CD14-positive monocyte (primary cell): ENCODE data around the gene ARHGAP35. TPM values are rescaled to one million over a fixed set of nuclear protein-coding genes. Genes with fewer than 3 reads are reported as not detected.

Experiments
- DNase-seq, 3 donors: peaks; one replicate each; pipeline ENCODE4 v3.0.0-alpha.2; 2011 to 2022
- H2AFZ ChIP-seq: 2 replicates; pipeline ENCODE4 v1.6.0; 2012; ENCODE audit warnings: mild to moderate bottlenecking, low read depth, low read length, inconsistent platforms; ENCODE audit not compliant: insufficient read depth, poor library complexity, severe bottlenecking
- H3K27ac ChIP-seq, 2 donors: 1 replicate in 1 of 2; 2 replicates in 1 of 2; pipeline ENCODE4 v1.5.1; 2012 to 2013; ENCODE audit warnings: low read length in 2 of 2, control low read depth in 1 of 2, inconsistent platforms in 1 of 2, low read depth in 1 of 2, mild to moderate bottlenecking in 1 of 2
- H3K27me3 ChIP-seq, 2 donors: one replicate each; pipeline versions ENCODE4 v1.6.0 to v1.6.1; 2011 to 2013; ENCODE audit warnings: low read length in 2 of 2; ENCODE audit not compliant: control insufficient read depth in 2 of 2, insufficient read depth in 2 of 2
- H3K36me3 ChIP-seq, 2 donors: replicated peaks in 1 of 2; 1 replicate in 1 of 2; 2 replicates in 1 of 2; pipeline versions ENCODE4 v1.5.1 to v1.6.1; 2012 to 2013; ENCODE audit warnings: low read length in 2 of 2, control low read depth in 1 of 2, inconsistent platforms in 1 of 2, mild to moderate bottlenecking in 1 of 2; ENCODE audit not compliant: insufficient read depth in 2 of 2, control insufficient read depth in 1 of 2
- H3K4me1 ChIP-seq, 2 donors: 1 replicate in 1 of 2; 2 replicates in 1 of 2; pipeline versions ENCODE4 v1.5.1 to v1.6.1; 2012 to 2013; ENCODE audit warnings: low read length in 2 of 2, control low read depth in 1 of 2, inconsistent platforms in 1 of 2, mild to moderate bottlenecking in 1 of 2, moderate library complexity in 1 of 2; ENCODE audit not compliant: insufficient read depth in 2 of 2, control insufficient read depth in 1 of 2
- H3K4me2 ChIP-seq: replicated peaks from 2 replicates; pipeline ENCODE3; 2012; ENCODE audit warnings: low read length, moderate library complexity, mild to moderate bottlenecking; ENCODE audit not compliant: poor library complexity, severe bottlenecking; ENCODE audit errors: extremely low read depth
- H3K4me3 ChIP-seq, 3 experiments: fragments of 200-600 bp in 1 of 3; sonication (generic) in 1 of 3; replicated peaks in 1 of 3; 1 replicate in 2 of 3; 2 replicates in 1 of 3; pipeline ENCODE4 v1.5.1; 2011 to 2013; ENCODE audit warnings: low read length in 3 of 3, mild to moderate bottlenecking in 3 of 3, control low read depth in 2 of 3, low read depth in 2 of 3, inconsistent platforms in 1 of 3, moderate library complexity in 1 of 3
- H3K79me2 ChIP-seq: 2 replicates; pipeline ENCODE4 v1.6.0; 2012; ENCODE audit warnings: mild to moderate bottlenecking, control low read depth, inconsistent platforms, low read length, moderate library complexity; ENCODE audit not compliant: insufficient read depth
- H3K9ac ChIP-seq: 2 replicates; pipeline ENCODE4 v1.6.0; 2017; ENCODE audit warnings: low read length, mild to moderate bottlenecking; ENCODE audit not compliant: insufficient read depth, poor library complexity, severe bottlenecking
- H3K9me3 ChIP-seq, 2 donors: replicated peaks in 1 of 2; 1 replicate in 1 of 2; 2 replicates in 1 of 2; pipeline versions ENCODE4 v1.5.1 to v1.6.1; 2012 to 2013; ENCODE audit warnings: low read length in 2 of 2, control low read depth in 1 of 2; ENCODE audit not compliant: control insufficient read depth in 1 of 2, insufficient read depth in 1 of 2
- H4K20me1 ChIP-seq: 2 replicates; pipeline ENCODE4 v1.6.0; 2012; ENCODE audit warnings: mild to moderate bottlenecking, low read length, control low read depth, moderate library complexity; ENCODE audit not compliant: insufficient read depth
- H3K27ac Mint-ChIP-seq, 7 donors: one replicate each; pipeline ENCODE4 v1.8.0; 2020; ENCODE audit warnings: mild to moderate bottlenecking in 7 of 7, mixed read lengths in 7 of 7, moderate library complexity in 6 of 7, inconsistent platforms in 2 of 7
- H3K27me3 Mint-ChIP-seq, 3 donors: one replicate each; pipeline ENCODE4 v1.8.0; 2021 to 2022; ENCODE audit warnings: low read depth in 3 of 3, mild to moderate bottlenecking in 3 of 3, mixed read lengths in 3 of 3, moderate library complexity in 3 of 3, inconsistent platforms in 1 of 3
- H3K36me3 Mint-ChIP-seq, 2 donors: one replicate each; pipeline ENCODE4 v1.8.0; 2020; ENCODE audit warnings: mixed read lengths in 2 of 2, inconsistent platforms in 1 of 2, mild to moderate bottlenecking in 1 of 2
- H3K4me1 Mint-ChIP-seq: one replicate; pipeline ENCODE4 v1.8.0; 2020; ENCODE audit warnings: mild to moderate bottlenecking, mixed read lengths
- H3K4me3 Mint-ChIP-seq, 2 donors: one replicate each; pipeline ENCODE4 v1.8.0; 2020; ENCODE audit warnings: mild to moderate bottlenecking in 2 of 2, mixed read lengths in 2 of 2, moderate library complexity in 1 of 2
- H3K9me3 Mint-ChIP-seq, 7 donors: one replicate each; pipeline ENCODE4 v1.8.0; 2020 to 2022; ENCODE audit warnings: mixed read lengths in 7 of 7, mild to moderate bottlenecking in 6 of 7, moderate library complexity in 6 of 7, inconsistent platforms in 2 of 7
- CTCF ChIP-seq: fragments of 200-600 bp; IDR thresholded peaks from one replicate; pipeline ENCODE4 v1.8.0; 2022; ENCODE audit warnings: antibody characterized with exemption, mild to moderate bottlenecking
- WGBS: methylation state at CpG from one replicate; pipeline ENCODE4 v1.1.5; 2013; ENCODE audit warnings: missing lambda C conversion rate; ENCODE audit not compliant: insufficient coverage; 5-methylcytosine and 5-hydroxymethylcytosine counted together
- intact Hi-C, 2 donors: fragments of 100-400 bp; cut with micrococcal nuclease; formaldehyde crosslinking; loops; one replicate each; pipeline versions ENCODE4 v1.15.0 to v1.15.1; 2023
- polyA plus RNA-seq, 3 donors: library from polyadenylated mRNA; depleted of rRNA in 1 of 3; unstranded in 2 of 3; stranded (reverse) in 1 of 3; fragments of 300-500 nt in 2 of 3; fragments of >200 nt in 1 of 3; fragmentation: Illumina TruSeq in 2 of 3; gene quantifications; 1 replicate in 2 of 3; 2 replicates in 1 of 3; pipeline ENCODE4 v1.2.3, GENCODE V29; 2012 to 2021

The ARHGAP35 gene
- polyA plus RNA-seq, 3 donors = 1.5 to 7.6 (median 2.0) TPM

GRCh38 chr19:46847528-46847927 is 13.3 kb upstream of the ARHGAP35 start:
- Histone ChIP-seq H3K36me3 (peaks cover 18 to 34% of the 10 kb centered on the region in 2 donors), H4K20me1 (peaks cover 37% of the 10 kb centered on the region), H3K27me3 (no peaks in the 10 kb centered on the region), H3K9ac (no peak overlapping the region), H3K27ac (no peak overlapping the region), H2AFZ (no peak overlapping the region), H3K4me3 (no peak overlapping the region), H3K79me2 (peaks cover 47% of the 10 kb centered on the region), H3K4me2 (no peak overlapping the region), H3K4me1 (peaks cover 32 to 40% of the 10 kb centered on the region in 2 donors), H3K9me3 (no peaks in the 10 kb centered on the region)
- Mint-ChIP-seq H3K27ac (peak overlapping the region in 3 of 7 donors; percentile 10 to 80 (median 75)), H3K4me3 (no peak overlapping the region), H3K9me3 (peaks cover 0 to 1% (median 0%) of the 10 kb centered on the region in 7 donors), H3K4me1 (peaks cover 37% of the 10 kb centered on the region), H3K27me3 (peaks cover 0 to 3% (median 1%) of the 10 kb centered on the region in 3 donors), H3K36me3 (peaks cover 21 to 39% of the 10 kb centered on the region in 2 donors)
- no peak for DNase-seq
- intact Hi-C loops = no loop called here
- 91% methylated on average over 4 of the region's 11 CpGs for WGBS
- TF ChIP-seq CTCF = no peak

GRCh38 chr19:46848389-46848788 is 12.4 kb upstream of the ARHGAP35 start:
- H3K27ac ChIP-seq = no peak overlapping the region

More at GRCh38 chr19:46848389-46848788, 12.4 kb upstream of the ARHGAP35 start:
- Histone ChIP-seq H3K4me3 (no peak overlapping the region), H3K9me3 (no peaks in the 10 kb centered on the region), H3K4me1 (peaks cover 32 to 40% of the 10 kb centered on the region in 2 donors), H3K4me2 (no peak overlapping the region), H3K79me2 (peaks cover 44% of the 10 kb centered on the region), H3K36me3 (peaks cover 11 to 25% of the 10 kb centered on the region in 2 donors), H2AFZ (no peak overlapping the region), H3K27me3 (no peaks in the 10 kb centered on the region), H3K9ac (no peak overlapping the region), H4K20me1 (peaks cover 29% of the 10 kb centered on the region)
- H3K27ac Mint-ChIP-seq = peak overlapping the region in 3 of 7 donors; percentile 14 to 93 (median 71)
- H3K36me3 Mint-ChIP-seq = peaks cover 13 to 31% of the 10 kb centered on the region in 2 donors
- H3K9me3 Mint-ChIP-seq = peaks cover 0 to 1% (median 0%) of the 10 kb centered on the region in 7 donors
- H3K4me3 Mint-ChIP-seq = no peak overlapping the region
- TF ChIP-seq CTCF = no peak
- intact Hi-C loops = no loop called here
- no peak for DNase-seq
- WGBS = no CpG with 5 or more reads among the region's 2 CpGs
- H3K4me1 Mint-ChIP-seq = peaks cover 37% of the 10 kb centered on the region
- peaks cover 0 to 3% (median 3%) of the 10 kb centered on the region in 3 donors for H3K27me3 Mint-ChIP-seq
